ENCODE data around the gene EFNA3.

- TF ChIP-seq JUN (CRISPR knock-in tag; IDR thresholded peaks at IDR 0.05) (no peak), MAX (CRISPR knock-in tag; IDR thresholded peaks at IDR 0.05) (no peak), CTCF (IDR thresholded peaks at IDR 0.05) (no peak), PREB (CRISPR knock-in tag; IDR thresholded peaks at IDR 0.05; ENCODE audit: borderline replicate concordance) (no peak), MLX (CRISPR knock-in tag; IDR thresholded peaks at IDR 0.05) (no peak)
These were observed 48.3 kb upstream of the EFNA3 start for GRCh38 chr1:155030243-155030795.
